ENCODE results near the gene MALAT1.
"Not testable (repeated sequence)": the region's sequence is repeated elsewhere in the genome, so short reads cannot be mapped to it uniquely, and the experiment has no call there.

The MALAT1 gene

GRCh38 chr11:65498977-65499712 is at the start of gene MALAT1:
TSS of gene MALAT1 (plus strand) at chr11:65499045.
- DNase-seq = peak; percentile 93

GRCh38 chr11:65451301-65451700 is 47.5 kb upstream of the MALAT1 start:
- DNase-seq = not testable (repeated sequence)

- DNase-seq = not testable (repeated sequence)
These were observed 46.6 kb upstream of the MALAT1 start for GRCh38 chr11:65452259-65452658.

- DNase-seq = no peak
These were observed 45.9 kb upstream of the MALAT1 start for GRCh38 chr11:65452806-65453490.

- no peak for DNase-seq
These were observed 44.5 kb upstream of the MALAT1 start for GRCh38 chr11:65454311-65454695.

GRCh38 chr11:65454696-65455456 is 44.0 kb upstream of the MALAT1 start:
- DNase-seq = peak; percentile 90

- DNase-seq = no peak
These were observed 42.4 kb upstream of the MALAT1 start for GRCh38 chr11:65456418-65456817.

- DNase-seq = no peak
These were observed 39.3 kb upstream of the MALAT1 start for GRCh38 chr11:65459552-65459951.

- not testable (repeated sequence) for DNase-seq
These were observed 33.4 kb upstream of the MALAT1 start for GRCh38 chr11:65465471-65465870.

- DNase-seq = not testable (repeated sequence)
These were observed 31.5 kb upstream of the MALAT1 start for GRCh38 chr11:65467306-65467705.

GRCh38 chr11:65468874-65469333 is 29.9 kb upstream of the MALAT1 start:
- DNase-seq = peak; percentile 95

GRCh38 chr11:65470433-65471049 is 28.3 kb upstream of the MALAT1 start:
- DNase-seq = no peak

GRCh38 chr11:65471447-65471891 is 27.4 kb upstream of the MALAT1 start:
- DNase-seq = peak; percentile 85

GRCh38 chr11:65472588-65473277 is 26.1 kb upstream of the MALAT1 start:
- not testable (repeated sequence) for DNase-seq

- no peak for DNase-seq
These were observed 25.5 kb upstream of the MALAT1 start for GRCh38 chr11:65473278-65473860.

GRCh38 chr11:65474864-65475263 is 24.0 kb upstream of the MALAT1 start:
- no peak for DNase-seq

GRCh38 chr11:65476632-65477148 is 22.2 kb upstream of the MALAT1 start:
- DNase-seq = no peak

- DNase-seq = peak; percentile 98
These were observed 21.5 kb upstream of the MALAT1 start for GRCh38 chr11:65477149-65477965.

- DNase-seq = peak; percentile 63
These were observed 20.3 kb upstream of the MALAT1 start for GRCh38 chr11:65478388-65479183.
